K562 (cell line): Measurements from ENCODE around the gene EXOC6. TPM values are rescaled to one million over a fixed set of nuclear protein-coding genes. Genes with fewer than 3 reads are reported as not detected.

ENCODE experiments used
- ATAC-seq: fragments of 200-7000 bp; cut with Tn5 transposase; 3 replicates; pipeline ENCODE4 v1.9.1; 2020; ENCODE audit warnings: moderate library complexity
- BruUV-seq: library from RNA; stranded (reverse); fragments of 400-500 nt; replicated peaks from 2 replicates; lab custom pipeline; 2021; lab: Mats Ljungman, UMichigan
- CTCF ChIA-PET: fragments of 300-600 bp; formaldehyde crosslinking; extraction: SDS; loops from one replicate; lab custom pipeline; 2021; ENCODE audit warnings: low intra/inter-chr PET ratio; lab: Yijun Ruan, JAX
- POLR2A ChIA-PET: fragments of 300-600, 350-650 bp; sonication (Branson Sonifier 250); formaldehyde crosslinking; extraction: SDS; loops from one replicate; lab custom pipeline; 2021; ENCODE audit warnings: antibody characterized with exemption, inconsistent platforms; lab: Yijun Ruan, JAX
- DNase-seq, 4 experiments: peaks; one replicate each; pipeline versions ENCODE4 v3.0.0 to v3.0.0-alpha.2; 2011 to 2018; ENCODE audit warnings: low spot score in 3 of 4, mixed read lengths in 3 of 4; ENCODE audit errors: extremely low read depth in 1 of 4
- FAIRE-seq: peaks from 2 replicates; lab custom pipeline; 2011; peaks lifted over from hg19 to GRCh38; lab: Jason Lieb, UNC
- H2AFZ ChIP-seq: 2 replicates; pipeline ENCODE4 v1.6.0; 2011; ENCODE audit warnings: low read depth, low read length, control low read depth, inconsistent platforms
- H3K27ac ChIP-seq: fragments of 200-600 bp; 3 replicates; pipeline ENCODE4 v1.8.0; 2011; ENCODE audit warnings: low read depth, mild to moderate bottlenecking, control low read depth, inconsistent platforms, low read length, moderate library complexity, mixed read lengths; ENCODE audit errors: extremely low read depth
- H3K27me3 ChIP-seq, 2 experiments: fragments of 300-600 bp in 1 of 2; 2 replicates in 1 of 2; 3 replicates in 1 of 2; pipeline versions ENCODE4 v1.6.0 to v1.8.0; 2011; ENCODE audit warnings: inconsistent platforms in 2 of 2, low read length in 2 of 2, mild to moderate bottlenecking in 1 of 2, mixed read lengths in 1 of 2, moderate library complexity in 1 of 2; ENCODE audit not compliant: control insufficient read depth in 2 of 2, insufficient read depth in 2 of 2
- H3K36me3 ChIP-seq: fragments of 300-600 bp; 3 replicates; pipeline ENCODE4 v1.8.0; 2011; ENCODE audit warnings: mild to moderate bottlenecking, low read length, inconsistent platforms; ENCODE audit not compliant: control insufficient read depth, insufficient read depth
- H3K4me1 ChIP-seq, 2 experiments: fragments of 200-600 bp in 1 of 2; replicated peaks in 1 of 2; 2 replicates in 1 of 2; 3 replicates in 1 of 2; pipeline versions ENCODE4 v1.5.1 to v1.8.0; 2011; ENCODE audit warnings: inconsistent platforms in 2 of 2, low read length in 2 of 2, mild to moderate bottlenecking in 1 of 2, mixed read lengths in 1 of 2, moderate library complexity in 1 of 2; ENCODE audit not compliant: control insufficient read depth in 2 of 2, insufficient read depth in 2 of 2
- H3K4me2 ChIP-seq: 2 replicates; pipeline ENCODE4 v1.6.1; 2011; ENCODE audit warnings: low read length, control low read depth, inconsistent platforms, mixed read lengths; ENCODE audit not compliant: insufficient read depth
- H3K4me3 ChIP-seq: fragments of 200-600 bp; sonication (generic), shearing (Covaris generic); 2 replicates; pipeline ENCODE4 v1.5.1; 2016; ENCODE audit warnings: control low read depth, inconsistent platforms
- H3K79me2 ChIP-seq: fragments of 200-600 bp; 3 replicates; pipeline ENCODE4 v1.8.0; 2011; ENCODE audit warnings: low read length, inconsistent platforms; ENCODE audit not compliant: control insufficient read depth, insufficient read depth
- H3K9ac ChIP-seq, 2 experiments: 2 replicates each; pipeline versions ENCODE4 v1.6.0 to v1.6.1; 2011; ENCODE audit warnings: low read depth in 2 of 2, low read length in 2 of 2, control low read depth in 1 of 2, inconsistent platforms in 1 of 2, mild to moderate bottlenecking in 1 of 2, mixed read lengths in 1 of 2; ENCODE audit not compliant: insufficient read depth in 1 of 2
- H3K9me1 ChIP-seq: one replicate; pipeline ENCODE4 v1.6.0; 2011; ENCODE audit warnings: inconsistent platforms, mild to moderate bottlenecking, low read length, moderate library complexity; ENCODE audit not compliant: control insufficient read depth, insufficient read depth
- H3K9me3 ChIP-seq: replicated peaks from 2 replicates; pipeline ENCODE4 v1.5.1; 2011; ENCODE audit warnings: low read depth, low read length, inconsistent platforms; ENCODE audit not compliant: control insufficient read depth, insufficient read depth
- H4K20me1 ChIP-seq: replicated peaks from 2 replicates; pipeline ENCODE4 v1.6.1; 2011; ENCODE audit warnings: low read length, inconsistent platforms, mixed read lengths; ENCODE audit not compliant: control insufficient read depth, insufficient read depth
- CHD1 ChIP-seq: fragments of 200-600 bp; sonication (generic); IDR thresholded peaks from one replicate; pipeline ENCODE4 v1.6.1; 2012; ENCODE audit warnings: mild to moderate bottlenecking, moderate library complexity, low read length, inconsistent platforms
- HMG20A ChIP-seq: fragments of 450-650 bp; formaldehyde crosslinking; conservative IDR thresholded peaks from 2 replicates; pipeline ENCODE4 v1.4.0; 2020; ENCODE audit warnings: mild to moderate bottlenecking, mixed read lengths
- MEIS2 ChIP-seq: fragments of 450-650 bp; IDR thresholded peaks from 2 replicates; pipeline ENCODE4 v1.6.1; 2014; ENCODE audit warnings: mild to moderate bottlenecking; ENCODE audit not compliant: partially characterized antibody
- MITF ChIP-seq: IDR thresholded peaks from 2 replicates; pipeline ENCODE4 v1.6.1; 2014; ENCODE audit warnings: antibody characterized with exemption
- THRA ChIP-seq: fragments of 450-650 bp; IDR thresholded peaks from 2 replicates; pipeline ENCODE4 v1.6.1; 2017; ENCODE audit warnings: mild to moderate bottlenecking, moderate library complexity
- XRCC3 ChIP-seq: fragments of 450-650 bp; IDR thresholded peaks from 2 replicates; pipeline ENCODE4 v1.6.1; 2017; ENCODE audit warnings: mild to moderate bottlenecking, moderate library complexity
- ZBTB49 ChIP-seq: sonication (generic); formaldehyde crosslinking; IDR thresholded peaks from 2 replicates; pipeline ENCODE4 v1.8.0; 2022; ENCODE audit warnings: missing genetic modification reagents, mild to moderate bottlenecking, borderline replicate concordance
- ZFP1 ChIP-seq: fragments of 450-650 bp; formaldehyde crosslinking; IDR thresholded peaks from 2 replicates; pipeline ENCODE4 v1.4.0; 2020; ENCODE audit warnings: mild to moderate bottlenecking, mixed read lengths
- ZNF277 ChIP-seq: fragments of 250-450 bp; sonication (Bioruptor Pico); IDR thresholded peaks from 2 replicates; pipeline ENCODE4 v1.8.0; 2022; ENCODE audit warnings: inconsistent platforms, mild to moderate bottlenecking, moderate library complexity, borderline replicate concordance
- WGBS: fragments of 100-300 bp; shearing (Covaris generic); methylation state at CpG from one replicate; pipeline ENCODE4 v1.1.6; 2016; ENCODE audit warnings: low coverage, mixed read lengths; ENCODE audit not compliant: insufficient coverage; ENCODE audit errors: missing lambda C conversion rate; 5-methylcytosine and 5-hydroxymethylcytosine counted together
- in situ Hi-C: fragments of 300-500 bp; cut with MboI; formaldehyde crosslinking; loops from 4 replicates; pipeline ENCODE4 v1.15.0; 2018; ENCODE audit warnings: inconsistent platforms, mixed read lengths
- intact Hi-C: fragments of 100-400 bp; cut with micrococcal nuclease; formaldehyde crosslinking; loops from 2 replicates; pipeline ENCODE4 v1.14.2; 2022
- polyA plus RNA-seq, 8 experiments: library from polyadenylated mRNA; depleted of rRNA in 4 of 8; stranded (reverse) in 5 of 8; unstranded in 3 of 8; fragments of >200 nt; fragmentation: Nextera tagmentation in 2 of 8; fragmentation: Illumina TruSeq in 1 of 8; extraction: Ambion mirVana in 2 of 8; extraction: Trizol in 1 of 8; gene quantifications; 2 replicates each; pipeline versions ENCODE4 v1.2.1 to v1.2.3, GENCODE V29; 2011 to 2014; ENCODE audit warnings: inconsistent platforms in 1 of 8, missing spikeins in 1 of 8
- total RNA-seq, 7 experiments: library from RNA; depleted of rRNA in 6 of 7; stranded (reverse); fragments of >200 nt in 6 of 7; fragmentation: Illumina TruSeq in 2 of 7; extraction: Trizol in 2 of 7; gene quantifications; 2 replicates each; pipeline versions ENCODE4 v1.2.1 to v1.2.3, GENCODE V29; 2011 to 2021; ENCODE audit warnings: low replicate concordance in 1 of 7

Gene EXOC6
- total and polyA plus RNA-seq, 9 of the 15 experiments (the other 6 are each of a cell fraction or from before 2014, with no cell fraction given) = 13.9 to 42.8 (median 24.9) TPM

GRCh38 chr10:92969151-92969550 lies 120.8 kb downstream of the EXOC6 start:
- ATAC-seq (no peak), DNase-seq (no peak), FAIRE-seq (no peak)
- POLR2A ChIA-PET = interaction anchor here (0.8 kb wide), 1 partner anchor 12 kb away, joined by 3 read pairs; no protein-coding TSS in a partner anchor
- CTCF ChIA-PET = no interaction called here
- Histone ChIP-seq H3K4me2 (no peak overlapping the region), H3K27me3 (no peaks in the 10 kb centered on the region), H3K79me2 (peaks cover 5% of the 10 kb centered on the region; the same call in 1 of the 3 replicates), H3K9me3 (0 out of 2 replicates have a peak, but pooled peaks cover 2% of the 10 kb centered on the region), H3K9me1 (no peaks in the 10 kb centered on the region), H2AFZ (no peak overlapping the region), H3K4me1 (peaks cover 8 to 23% of the 10 kb centered on the region in 2 experiments; a peak in 3 of 5 replicates), H3K4me3 (no peak overlapping the region), H3K36me3 (peaks cover 17% of the 10 kb centered on the region; the same call in 2 of the 3 replicates), H3K9ac (no peak overlapping the region), H4K20me1 (no peaks in the 10 kb centered on the region), H3K27ac (0 out of 3 replicates have a peak overlapping the region, but pooled peaks have one; percentile 13)
- WGBS = 100% methylated on average over 1 of the region's 1 CpG
- intact Hi-C loops (loop anchor here (5.0 to 10.0 kb wide), 2 partner anchors 84 to 318 kb away; no protein-coding TSS in a partner anchor), in situ Hi-C loops (no loop called here)
- TF ChIP-seq ZBTB49 (CRISPR knock-in tag) (no peak), HMG20A (CRISPR knock-in tag) (no peak), XRCC3 (no peak), THRA (no peak), ZFP1 (CRISPR knock-in tag) (no peak), CHD1 (no peak), ZNF277 (CRISPR knock-in tag) (no peak), MEIS2 (no peak), MITF (no peak)
- BruUV-seq = no TSS peak
